ENCODE data around the gene JAM3.

Gene JAM3

GRCh38 chr11:134098566-134099184 is 29.8 kb downstream of the JAM3 start:
- Histone ChIP-seq H3K27ac (replicated peaks) (no peak overlapping the region), H3K27me3 (ENCODE audit: insufficient read depth, poor library complexity, severe bottlenecking) (no peaks in the 10 kb centered on the region), H3K4me3 (replicated peaks; ENCODE audit: insufficient read depth, low read length) (no peak overlapping the region)
- DNase-seq (ENCODE audit: low read depth in 1 of 2, low spot score in 1 of 2), result no peak
- TF ChIP-seq SPI1 (IDR thresholded peaks at IDR 0.05; ENCODE audit: borderline replicate concordance, low read depth) (no peak), GABPA (IDR thresholded peaks at IDR 0.05; ENCODE audit: low read depth) (no peak), REST (IDR thresholded peaks at IDR 0.05; ENCODE audit: insufficient replicate concordance, low read depth) (no peak), POLR2AphosphoS5 (IDR thresholded peaks at IDR 0.05; ENCODE audit: low read depth) (no peak)
- TF ChIP-seq, protein P1, sequence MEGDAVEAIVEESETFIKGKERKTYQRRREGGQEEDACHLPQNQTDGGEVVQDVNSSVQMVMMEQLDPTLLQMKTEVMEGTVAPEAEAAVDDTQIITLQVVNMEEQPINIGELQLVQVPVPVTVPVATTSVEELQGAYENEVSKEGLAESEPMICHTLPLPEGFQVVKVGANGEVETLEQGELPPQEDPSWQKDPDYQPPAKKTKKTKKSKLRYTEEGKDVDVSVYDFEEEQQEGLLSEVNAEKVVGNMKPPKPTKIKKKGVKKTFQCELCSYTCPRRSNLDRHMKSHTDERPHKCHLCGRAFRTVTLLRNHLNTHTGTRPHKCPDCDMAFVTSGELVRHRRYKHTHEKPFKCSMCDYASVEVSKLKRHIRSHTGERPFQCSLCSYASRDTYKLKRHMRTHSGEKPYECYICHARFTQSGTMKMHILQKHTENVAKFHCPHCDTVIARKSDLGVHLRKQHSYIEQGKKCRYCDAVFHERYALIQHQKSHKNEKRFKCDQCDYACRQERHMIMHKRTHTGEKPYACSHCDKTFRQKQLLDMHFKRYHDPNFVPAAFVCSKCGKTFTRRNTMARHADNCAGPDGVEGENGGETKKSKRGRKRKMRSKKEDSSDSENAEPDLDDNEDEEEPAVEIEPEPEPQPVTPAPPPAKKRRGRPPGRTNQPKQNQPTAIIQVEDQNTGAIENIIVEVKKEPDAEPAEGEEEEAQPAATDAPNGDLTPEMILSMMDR (IDR thresholded peaks at IDR 0.05; ENCODE audit: insufficient read depth, low read length), result no peak

DNA sequence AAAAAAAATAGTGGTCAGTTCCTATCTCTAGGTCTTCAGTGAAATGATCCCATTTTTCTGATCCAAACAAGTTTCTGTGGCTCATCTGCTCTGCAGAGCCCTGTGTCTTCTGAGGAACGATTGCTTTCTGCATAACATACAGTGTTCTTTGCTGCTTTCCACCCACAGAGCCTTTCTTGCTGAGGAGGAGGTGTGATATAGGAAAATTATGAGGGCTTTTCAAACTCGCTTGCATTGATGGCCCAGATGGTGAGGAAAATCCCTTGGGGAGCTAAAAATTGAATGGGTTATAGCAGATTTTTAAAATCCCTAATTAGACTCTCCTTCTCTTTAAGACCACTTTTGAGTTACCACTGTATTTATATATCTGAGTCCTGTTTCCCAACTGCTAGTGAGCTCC is 31.3 kb downstream of the JAM3 start:
- DNase-seq (ENCODE audit: low read depth in 1 of 2, low spot score in 1 of 2), result no peak
- Histone ChIP-seq H3K4me3 (replicated peaks; ENCODE audit: insufficient read depth, low read length) (no peak overlapping the region), H3K27me3 (ENCODE audit: insufficient read depth, poor library complexity, severe bottlenecking) (no peaks in the 10 kb centered on the region), H3K27ac (replicated peaks) (no peak overlapping the region)
- no peak for TF ChIP-seq SPI1 (IDR thresholded peaks at IDR 0.05; ENCODE audit: borderline replicate concordance, low read depth)
- TF ChIP-seq REST (IDR thresholded peaks at IDR 0.05; ENCODE audit: insufficient replicate concordance, low read depth), result no peak
- no peak for TF ChIP-seq POLR2AphosphoS5 (IDR thresholded peaks at IDR 0.05; ENCODE audit: low read depth)
- TF ChIP-seq, protein P1 (IDR thresholded peaks at IDR 0.05; ENCODE audit: insufficient read depth, low read length), result no peak
- TF ChIP-seq GABPA (IDR thresholded peaks at IDR 0.05; ENCODE audit: low read depth), result no peak

- TF ChIP-seq SPI1 (IDR thresholded peaks at IDR 0.05; ENCODE audit: borderline replicate concordance, low read depth) (no peak), GABPA (IDR thresholded peaks at IDR 0.05; ENCODE audit: low read depth) (no peak), REST (IDR thresholded peaks at IDR 0.05; ENCODE audit: insufficient replicate concordance, low read depth) (no peak), POLR2AphosphoS5 (IDR thresholded peaks at IDR 0.05; ENCODE audit: low read depth) (no peak)
- TF ChIP-seq, protein P1 (IDR thresholded peaks at IDR 0.05; ENCODE audit: insufficient read depth, low read length), result no peak
- no peak for DNase-seq (ENCODE audit: low read depth in 1 of 2, low spot score in 1 of 2)
- Histone ChIP-seq H3K27ac (replicated peaks) (no peak overlapping the region), H3K4me3 (replicated peaks; ENCODE audit: insufficient read depth, low read length) (no peak overlapping the region), H3K27me3 (ENCODE audit: insufficient read depth, poor library complexity, severe bottlenecking) (no peaks in the 10 kb centered on the region)
Observed at GRCh38 chr11:134101282-134101681, 32.4 kb downstream of the JAM3 start.
